Measurements from ENCODE around the gene ZFPM1. TPM values are rescaled to one million over a fixed set of nuclear protein-coding genes. Genes with fewer than 3 reads are reported as not detected.
A peak's percentile ranks its signal among the peaks of the same experiment; 100 is the strongest.
"Not testable (repeated sequence)": the region's sequence is repeated elsewhere in the genome, so short reads cannot be mapped to it uniquely, and the experiment has no call there.

ZFPM1 gene
- total and polyA plus RNA-seq, 5 donors: 7.7 to 11.4 (median 8.2) TPM

GRCh38 chr16:88511060-88511459 lies 58.0 kb downstream of the ZFPM1 start:
- DNase-seq (no peak), ATAC-seq (no peak)
- intact Hi-C loops (cut with DNase I): no loop called here
- 99% methylated on average over 7 of the region's 7 CpGs for WGBS
- Histone ChIP-seq H3K27ac (ENCODE audit: low read length) (no peak overlapping the region), H3K9me3 (ENCODE audit: control insufficient read depth, low read length) (no peaks in the 10 kb centered on the region), H3K4me3 (ENCODE audit: low read length) (no peak overlapping the region), H3K4me1 (ENCODE audit: control insufficient read depth, insufficient read depth, low read length) (no peaks in the 10 kb centered on the region), H3K27me3 (ENCODE audit: control insufficient read depth, insufficient read depth) (no peaks in the 10 kb centered on the region)

DNA sequence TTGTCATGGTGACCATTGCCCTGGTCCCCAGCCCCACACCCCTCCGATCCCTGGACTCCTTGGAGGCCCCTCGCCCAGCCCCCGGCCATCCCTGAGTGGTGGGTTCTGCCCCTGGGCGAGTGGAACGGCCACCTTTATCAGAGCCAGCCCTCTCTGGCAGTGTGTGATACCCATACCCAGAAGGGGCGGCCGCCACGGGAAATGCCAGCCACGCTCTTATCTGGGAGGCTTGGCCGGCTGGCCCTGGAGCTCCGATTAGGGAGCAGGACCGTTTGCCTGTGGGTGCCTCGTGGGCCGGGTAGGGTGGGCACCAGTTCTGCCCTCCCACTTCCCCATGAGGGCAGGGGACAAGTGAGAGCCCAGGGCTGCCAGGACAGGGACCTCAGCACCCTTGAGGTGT lies 58.8 kb downstream of the ZFPM1 start:
- ATAC-seq (no peak), DNase-seq (no peak)
- H3K4me3 ChIP-seq (ENCODE audit: low read length): no peak overlapping the region
- no peaks in the 10 kb centered on the region for H3K9me3 ChIP-seq (ENCODE audit: control insufficient read depth, low read length)
- intact Hi-C loops (cut with DNase I): no loop called here
- H3K4me1 ChIP-seq (ENCODE audit: control insufficient read depth, insufficient read depth, low read length): no peaks in the 10 kb centered on the region
- H3K27ac ChIP-seq (ENCODE audit: low read length): no peak overlapping the region
- WGBS: 70% methylated on average over 14 of the region's 14 CpGs
- no peaks in the 10 kb centered on the region for H3K27me3 ChIP-seq (ENCODE audit: control insufficient read depth, insufficient read depth)

- WGBS: 80% methylated on average over 35 of the region's 35 CpGs
- no peak for DNase-seq
- Histone ChIP-seq H3K27me3 (ENCODE audit: control insufficient read depth, insufficient read depth) (no peaks in the 10 kb centered on the region), H3K9me3 (ENCODE audit: control insufficient read depth, low read length) (no peaks in the 10 kb centered on the region), H3K4me3 (ENCODE audit: low read length) (no peak overlapping the region), H3K27ac (ENCODE audit: low read length) (no peak overlapping the region), H3K4me1 (ENCODE audit: control insufficient read depth, insufficient read depth, low read length) (no peaks in the 10 kb centered on the region)
- no peak for ATAC-seq
- intact Hi-C loops (cut with DNase I): no loop called here
These were observed 59.9 kb downstream of the ZFPM1 start for GRCh38 chr16:88512728-88513696.

DNA sequence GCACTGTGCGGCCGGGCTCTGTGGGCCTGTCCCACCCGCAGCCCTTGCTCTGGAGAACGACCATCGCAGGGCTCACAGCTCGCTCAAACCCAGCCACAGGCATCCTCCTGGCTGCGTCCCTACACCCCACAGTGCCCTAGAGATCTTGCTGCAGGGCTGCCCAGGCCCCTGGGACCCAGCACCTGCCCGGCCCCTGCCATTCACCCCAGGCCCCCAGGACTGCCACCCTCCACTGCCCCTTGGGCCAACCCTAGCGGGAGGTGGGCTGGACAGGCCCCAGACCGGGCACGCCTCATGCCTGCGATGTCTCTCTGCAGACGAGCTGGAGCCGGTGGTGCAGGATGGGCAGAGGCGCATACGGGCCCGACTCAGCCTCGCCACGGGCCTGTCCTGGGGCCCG lies 61.0 kb downstream of the ZFPM1 start:
- DNase-seq (no peak), ATAC-seq (no peak)
- intact Hi-C loops (cut with DNase I): no loop called here
- H3K27ac ChIP-seq (ENCODE audit: low read length): no peak overlapping the region
- H3K4me3 ChIP-seq (ENCODE audit: low read length): no peak overlapping the region
- H3K9me3 ChIP-seq (ENCODE audit: control insufficient read depth, low read length): no peaks in the 10 kb centered on the region
- no peaks in the 10 kb centered on the region for H3K4me1 ChIP-seq (ENCODE audit: control insufficient read depth, insufficient read depth, low read length)
- H3K27me3 ChIP-seq (ENCODE audit: control insufficient read depth, insufficient read depth): no peaks in the 10 kb centered on the region
- 94% methylated on average over 20 of the region's 20 CpGs for WGBS

- Histone ChIP-seq H3K27me3 (ENCODE audit: control insufficient read depth, insufficient read depth) (no peaks in the 10 kb centered on the region), H3K27ac (ENCODE audit: low read length) (no peak overlapping the region), H3K4me1 (ENCODE audit: control insufficient read depth, insufficient read depth, low read length) (no peaks in the 10 kb centered on the region), H3K4me3 (ENCODE audit: low read length) (no peak overlapping the region), H3K9me3 (ENCODE audit: control insufficient read depth, low read length) (no peaks in the 10 kb centered on the region)
- DNase-seq: no peak
- no peak for ATAC-seq
- intact Hi-C loops (cut with DNase I): no loop called here
- 85% methylated on average over 19 of the region's 19 CpGs for WGBS
These were observed 61.6 kb downstream of the ZFPM1 start for GRCh38 chr16:88514526-88515232.

- 91% methylated on average over 9 of the region's 9 CpGs for WGBS
- ATAC-seq (peak in 1 of 2 donors; percentile 6), DNase-seq (no peak)
- Histone ChIP-seq H3K27ac (ENCODE audit: low read length) (no peak overlapping the region), H3K4me3 (ENCODE audit: low read length) (no peak overlapping the region), H3K9me3 (ENCODE audit: control insufficient read depth, low read length) (no peaks in the 10 kb centered on the region), H3K4me1 (ENCODE audit: control insufficient read depth, insufficient read depth, low read length) (no peaks in the 10 kb centered on the region), H3K27me3 (ENCODE audit: control insufficient read depth, insufficient read depth) (no peaks in the 10 kb centered on the region)
- intact Hi-C loops (cut with DNase I): no loop called here
These were observed 62.3 kb downstream of the ZFPM1 start for GRCh38 chr16:88515371-88515770.

GRCh38 chr16:88515925-88516594 lies 63.0 kb downstream of the ZFPM1 start:
- ATAC-seq (no peak), DNase-seq (no peak)
- H3K27ac ChIP-seq (ENCODE audit: low read length): no peak overlapping the region
- 64% methylated on average over 23 of the region's 23 CpGs for WGBS
- H3K4me3 ChIP-seq (ENCODE audit: low read length): no peak overlapping the region
- no peaks in the 10 kb centered on the region for H3K9me3 ChIP-seq (ENCODE audit: control insufficient read depth, low read length)
- H3K4me1 ChIP-seq (ENCODE audit: control insufficient read depth, insufficient read depth, low read length): no peaks in the 10 kb centered on the region
- intact Hi-C loops (cut with DNase I): no loop called here
- no peaks in the 10 kb centered on the region for H3K27me3 ChIP-seq (ENCODE audit: control insufficient read depth, insufficient read depth)

- Histone ChIP-seq H3K27ac (ENCODE audit: low read length) (no peak overlapping the region), H3K4me1 (ENCODE audit: control insufficient read depth, insufficient read depth, low read length) (no peaks in the 10 kb centered on the region), H3K4me3 (ENCODE audit: low read length) (no peak overlapping the region), H3K9me3 (ENCODE audit: control insufficient read depth, low read length) (no peaks in the 10 kb centered on the region), H3K27me3 (ENCODE audit: control insufficient read depth, insufficient read depth) (no peaks in the 10 kb centered on the region)
- intact Hi-C loops (cut with DNase I): no loop called here
- DNase-seq (no peak), ATAC-seq (no peak)
- 60% methylated on average over 20 of the region's 20 CpGs for WGBS
These were observed 63.6 kb downstream of the ZFPM1 start for GRCh38 chr16:88516601-88517061.

DNA sequence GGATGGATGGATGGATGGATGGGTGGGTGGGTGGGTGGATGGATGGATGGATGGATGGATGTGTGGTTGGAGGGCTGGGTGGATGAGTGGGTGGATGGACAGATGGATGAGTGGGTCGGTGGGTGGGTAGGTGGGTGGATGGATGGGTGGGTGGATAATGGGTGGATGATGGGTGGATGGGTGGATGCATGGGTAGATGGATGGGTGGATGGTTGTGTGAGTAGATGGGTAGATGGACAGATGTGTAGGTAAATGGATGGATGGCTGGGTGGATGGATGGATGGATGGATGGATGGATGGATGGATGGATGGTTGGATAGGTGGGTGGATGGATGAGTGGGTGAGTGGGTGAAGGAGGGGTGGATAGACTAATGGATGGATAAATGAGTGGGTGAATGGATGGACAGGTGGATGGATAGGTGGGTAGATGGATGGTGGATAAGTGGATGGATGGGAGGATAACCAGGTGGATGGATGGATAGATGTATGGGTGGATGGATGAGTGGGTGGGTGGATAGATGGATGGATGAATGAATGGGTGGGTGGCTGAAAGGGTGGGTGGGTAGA lies 64.2 kb downstream of the ZFPM1 start:
- H3K27ac ChIP-seq (ENCODE audit: low read length); H3K27me3 ChIP-seq (ENCODE audit: control insufficient read depth, insufficient read depth); DNase-seq; ATAC-seq; H3K9me3 ChIP-seq (ENCODE audit: control insufficient read depth, low read length); intact Hi-C loops (cut with DNase I); H3K4me1 ChIP-seq (ENCODE audit: control insufficient read depth, insufficient read depth, low read length); H3K4me3 ChIP-seq (ENCODE audit: low read length): not testable (repeated sequence)
- 97% methylated on average over 1 of the region's 1 CpG for WGBS

DNA sequence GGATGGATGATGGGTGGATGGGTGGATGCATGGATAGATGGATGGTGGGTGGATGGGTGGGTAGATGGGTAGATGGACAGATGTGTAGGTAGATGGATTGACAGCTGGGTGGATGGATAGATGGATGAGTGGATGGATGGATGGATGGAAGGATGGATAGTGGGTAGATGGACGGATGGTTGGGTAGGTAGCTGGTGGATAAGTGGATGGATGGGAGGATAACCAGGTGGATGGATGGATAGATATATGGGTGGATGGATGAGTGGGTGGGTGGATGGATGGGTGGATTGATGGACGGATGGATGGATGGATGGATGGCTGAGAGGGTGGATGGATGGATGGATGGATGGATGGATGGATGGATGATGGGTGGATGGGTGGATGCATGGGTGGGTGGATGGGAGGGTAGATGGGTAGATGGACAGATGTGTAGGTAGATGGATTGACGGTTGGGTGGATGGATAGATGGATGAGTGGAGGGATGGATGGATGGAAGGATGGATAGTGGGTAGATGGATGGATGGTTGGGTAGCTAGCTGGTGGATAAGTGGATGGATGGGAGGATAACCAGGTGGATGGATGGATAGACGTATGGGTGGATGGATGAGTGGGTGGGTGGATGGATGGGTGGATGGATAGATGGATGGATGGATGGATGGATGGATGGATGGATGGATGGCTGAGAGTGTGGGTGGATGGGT lies 65.5 kb downstream of the ZFPM1 start:
- intact Hi-C loops (cut with DNase I); DNase-seq; H3K27me3 ChIP-seq (ENCODE audit: control insufficient read depth, insufficient read depth); H3K4me1 ChIP-seq (ENCODE audit: control insufficient read depth, insufficient read depth, low read length); H3K27ac ChIP-seq (ENCODE audit: low read length); H3K9me3 ChIP-seq (ENCODE audit: control insufficient read depth, low read length); H3K4me3 ChIP-seq (ENCODE audit: low read length); ATAC-seq: not testable (repeated sequence)
- WGBS: 96% methylated on average over 4 of the region's 4 CpGs

All from right cardiac atrium (tissue), 5 donors.